HEK293 (cell line): Measurements from ENCODE around the gene TMEM272.
A peak's percentile ranks its signal among the peaks of the same experiment; 100 is the strongest.

Experiments
- BCL6B ChIP-seq: fragments of 450-650 bp; formaldehyde crosslinking; IDR thresholded peaks from 2 replicates; pipeline ENCODE4 v1.5.1; 2017; ENCODE audit warnings: missing biosample characterization, missing genetic modification characterization
- FEZF1 ChIP-seq: fragments of 450-650 bp; formaldehyde crosslinking; IDR thresholded peaks from 2 replicates; pipeline ENCODE4 v1.5.1; 2016; ENCODE audit warnings: missing biosample characterization, missing genetic modification characterization
- GLI2 ChIP-seq: fragments of 450-650 bp; formaldehyde crosslinking; IDR thresholded peaks from 2 replicates; pipeline ENCODE4; 2017; ENCODE audit warnings: missing biosample characterization, missing genetic modification characterization, low read depth, borderline replicate concordance
- HIC1 ChIP-seq: fragments of 450-650 bp; formaldehyde crosslinking; IDR thresholded peaks from 2 replicates; pipeline ENCODE4 v1.5.1; 2016; ENCODE audit warnings: missing biosample characterization, missing genetic modification characterization
- INSM2 ChIP-seq: fragments of 450-650 bp; formaldehyde crosslinking; IDR thresholded peaks from 2 replicates; pipeline ENCODE4 v1.5.1; 2016; ENCODE audit warnings: missing biosample characterization, missing genetic modification characterization
- PRDM2 ChIP-seq: fragments of 450-650 bp; formaldehyde crosslinking; IDR thresholded peaks from 2 replicates; pipeline ENCODE4 v1.5.1; 2016; ENCODE audit warnings: missing biosample characterization, missing genetic modification characterization, borderline replicate concordance
- RBAK ChIP-seq: fragments of 450-650 bp; formaldehyde crosslinking; IDR thresholded peaks from 2 replicates; pipeline ENCODE4 v1.5.1; 2016; ENCODE audit warnings: missing biosample characterization, missing genetic modification characterization
- ZBTB21 ChIP-seq: fragments of 450-650 bp; formaldehyde crosslinking; IDR thresholded peaks from 2 replicates; pipeline ENCODE4 v1.5.1; 2017; ENCODE audit warnings: missing biosample characterization, missing genetic modification characterization
- ZBTB7A ChIP-seq: fragments of 450-650 bp; formaldehyde crosslinking; IDR thresholded peaks from 2 replicates; pipeline ENCODE4 v1.5.1; 2016; ENCODE audit warnings: low read depth, missing biosample characterization, missing genetic modification characterization
- ZNF112 ChIP-seq: fragments of 450-650 bp; formaldehyde crosslinking; IDR thresholded peaks from 2 replicates; pipeline ENCODE4 v1.5.0; 2017; ENCODE audit warnings: missing biosample characterization, missing genetic modification characterization
- ZNF133 ChIP-seq: fragments of 450-650 bp; formaldehyde crosslinking; IDR thresholded peaks from 2 replicates; pipeline ENCODE4 v1.5.1; 2016; ENCODE audit warnings: missing biosample characterization, missing genetic modification characterization
- ZNF169 ChIP-seq: fragments of 450-650 bp; formaldehyde crosslinking; IDR thresholded peaks from 2 replicates; pipeline ENCODE4 v1.5.1; 2016; ENCODE audit warnings: missing biosample characterization, missing genetic modification characterization
- ZNF174 ChIP-seq: fragments of 450-650 bp; formaldehyde crosslinking; IDR thresholded peaks from 2 replicates; pipeline ENCODE4 v1.5.0; 2017; ENCODE audit warnings: missing biosample characterization, mild to moderate bottlenecking, missing genetic modification characterization
- ZNF202 ChIP-seq: fragments of 450-650 bp; formaldehyde crosslinking; IDR thresholded peaks from 2 replicates; pipeline ENCODE4 v1.5.1; 2016; ENCODE audit warnings: missing biosample characterization, missing genetic modification characterization, borderline replicate concordance
- ZNF24 ChIP-seq: fragments of 450-650 bp; formaldehyde crosslinking; IDR thresholded peaks from 2 replicates; pipeline ENCODE4 v1.5.1; 2016; ENCODE audit warnings: missing biosample characterization, missing genetic modification characterization
- ZNF248 ChIP-seq: fragments of 450-650 bp; formaldehyde crosslinking; IDR thresholded peaks from 2 replicates; pipeline ENCODE4 v1.5.1; 2017; ENCODE audit warnings: missing biosample characterization, missing genetic modification characterization
- ZNF555 ChIP-seq: fragments of 450-650 bp; formaldehyde crosslinking; conservative IDR thresholded peaks from 2 replicates; pipeline ENCODE4 v1.5.1; 2017; ENCODE audit warnings: missing biosample characterization, mild to moderate bottlenecking, missing genetic modification characterization, inconsistent platforms
- ZNF623 ChIP-seq: fragments of 450-650 bp; formaldehyde crosslinking; IDR thresholded peaks from 2 replicates; pipeline ENCODE4 v1.5.1; 2016; ENCODE audit warnings: missing biosample characterization, missing genetic modification characterization
- ZNF639 ChIP-seq: fragments of 450-650 bp; formaldehyde crosslinking; IDR thresholded peaks from 2 replicates; pipeline ENCODE4 v1.5.1; 2016; ENCODE audit warnings: missing biosample characterization, missing genetic modification characterization
- ZNF768 ChIP-seq: fragments of 450-650 bp; formaldehyde crosslinking; IDR thresholded peaks from 2 replicates; pipeline ENCODE4 v1.5.1; 2018; ENCODE audit warnings: missing biosample characterization, mild to moderate bottlenecking, missing genetic modification characterization
- ZNF785 ChIP-seq: fragments of 450-650 bp; formaldehyde crosslinking; IDR thresholded peaks from 2 replicates; pipeline ENCODE4 v1.5.1; 2016; ENCODE audit warnings: missing biosample characterization, missing genetic modification characterization
- ZNF843 ChIP-seq: fragments of 450-650 bp; formaldehyde crosslinking; IDR thresholded peaks from 2 replicates; pipeline ENCODE4 v1.5.1; 2016; ENCODE audit warnings: missing biosample characterization, missing genetic modification characterization
- ZSCAN23 ChIP-seq: fragments of 450-650 bp; formaldehyde crosslinking; IDR thresholded peaks from 2 replicates; pipeline ENCODE4 v1.5.1; 2016; ENCODE audit warnings: missing biosample characterization, missing genetic modification characterization

TMEM272 gene

GRCh38 chr13:51848674-51849073, 3.7 kb upstream of the TMEM272 start (continued):
- TF ChIP-seq FEZF1 (tag by site-specific recombination) (peak; percentile 65), GLI2 (tag by site-specific recombination) (no peak), RBAK (tag by site-specific recombination) (no peak), ZNF843 (0 out of 2 replicates have a peak, but pooled peaks have one; percentile 36), ZSCAN23 (no peak), ZNF768 (tag by site-specific recombination) (no peak), INSM2 (tag by site-specific recombination) (no peak), BCL6B (tag by site-specific recombination) (no peak), ZNF174 (no peak), ZNF133 (tag by site-specific recombination) (no peak), ZNF785 (tag by site-specific recombination) (no peak), PRDM2 (tag by site-specific recombination) (no peak), ZNF24 (tag by site-specific recombination) (no peak), ZNF202 (tag by site-specific recombination) (no peak), ZNF623 (tag by site-specific recombination) (no peak), HIC1 (tag by site-specific recombination) (peak; percentile 54), ZBTB7A (tag by site-specific recombination) (no peak), ZNF555 (tag by site-specific recombination) (no peak), ZNF248 (no peak), ZNF169 (tag by site-specific recombination) (no peak), ZNF112 (tag by site-specific recombination) (no peak), ZNF639 (peak; percentile 68; the same call in 1 of the 2 replicates), ZBTB21 (tag by site-specific recombination) (peak; percentile 63)
